ENCODE results near the gene MUC12.

GRCh38 chr7:100968650-100969049 is 715 bp upstream of the MUC12 start:
- no peak for TF ChIP-seq POLR2A (IDR thresholded peaks at IDR 0.05)
- TF ChIP-seq, protein P1, sequence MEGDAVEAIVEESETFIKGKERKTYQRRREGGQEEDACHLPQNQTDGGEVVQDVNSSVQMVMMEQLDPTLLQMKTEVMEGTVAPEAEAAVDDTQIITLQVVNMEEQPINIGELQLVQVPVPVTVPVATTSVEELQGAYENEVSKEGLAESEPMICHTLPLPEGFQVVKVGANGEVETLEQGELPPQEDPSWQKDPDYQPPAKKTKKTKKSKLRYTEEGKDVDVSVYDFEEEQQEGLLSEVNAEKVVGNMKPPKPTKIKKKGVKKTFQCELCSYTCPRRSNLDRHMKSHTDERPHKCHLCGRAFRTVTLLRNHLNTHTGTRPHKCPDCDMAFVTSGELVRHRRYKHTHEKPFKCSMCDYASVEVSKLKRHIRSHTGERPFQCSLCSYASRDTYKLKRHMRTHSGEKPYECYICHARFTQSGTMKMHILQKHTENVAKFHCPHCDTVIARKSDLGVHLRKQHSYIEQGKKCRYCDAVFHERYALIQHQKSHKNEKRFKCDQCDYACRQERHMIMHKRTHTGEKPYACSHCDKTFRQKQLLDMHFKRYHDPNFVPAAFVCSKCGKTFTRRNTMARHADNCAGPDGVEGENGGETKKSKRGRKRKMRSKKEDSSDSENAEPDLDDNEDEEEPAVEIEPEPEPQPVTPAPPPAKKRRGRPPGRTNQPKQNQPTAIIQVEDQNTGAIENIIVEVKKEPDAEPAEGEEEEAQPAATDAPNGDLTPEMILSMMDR (IDR thresholded peaks at IDR 0.05), result no peak

Measured in thyroid gland (tissue), 4 donors.